ENCODE data around the gene VDR.
A peak's percentile ranks its signal among the peaks of the same experiment; 100 is the strongest.

The VDR gene

GRCh38 chr12:47833591-47834012 is 71.2 kb downstream of the VDR start:
- no peak for DNase-seq (ENCODE audit: low read depth in 1 of 2, low spot score in 1 of 2)

- peak in 1 of 2 donors; percentile 51 for DNase-seq (ENCODE audit: low read depth in 1 of 2, low spot score in 1 of 2)
These were observed 72.4 kb downstream of the VDR start for GRCh38 chr12:47832263-47832933.

- no peak for DNase-seq (ENCODE audit: low read depth in 1 of 2, low spot score in 1 of 2)
These were observed 75.2 kb downstream of the VDR start for GRCh38 chr12:47829584-47829983.

GRCh38 chr12:47828976-47829482 is 75.8 kb downstream of the VDR start:
- DNase-seq (ENCODE audit: low read depth in 1 of 2, low spot score in 1 of 2) = no peak

DNA sequence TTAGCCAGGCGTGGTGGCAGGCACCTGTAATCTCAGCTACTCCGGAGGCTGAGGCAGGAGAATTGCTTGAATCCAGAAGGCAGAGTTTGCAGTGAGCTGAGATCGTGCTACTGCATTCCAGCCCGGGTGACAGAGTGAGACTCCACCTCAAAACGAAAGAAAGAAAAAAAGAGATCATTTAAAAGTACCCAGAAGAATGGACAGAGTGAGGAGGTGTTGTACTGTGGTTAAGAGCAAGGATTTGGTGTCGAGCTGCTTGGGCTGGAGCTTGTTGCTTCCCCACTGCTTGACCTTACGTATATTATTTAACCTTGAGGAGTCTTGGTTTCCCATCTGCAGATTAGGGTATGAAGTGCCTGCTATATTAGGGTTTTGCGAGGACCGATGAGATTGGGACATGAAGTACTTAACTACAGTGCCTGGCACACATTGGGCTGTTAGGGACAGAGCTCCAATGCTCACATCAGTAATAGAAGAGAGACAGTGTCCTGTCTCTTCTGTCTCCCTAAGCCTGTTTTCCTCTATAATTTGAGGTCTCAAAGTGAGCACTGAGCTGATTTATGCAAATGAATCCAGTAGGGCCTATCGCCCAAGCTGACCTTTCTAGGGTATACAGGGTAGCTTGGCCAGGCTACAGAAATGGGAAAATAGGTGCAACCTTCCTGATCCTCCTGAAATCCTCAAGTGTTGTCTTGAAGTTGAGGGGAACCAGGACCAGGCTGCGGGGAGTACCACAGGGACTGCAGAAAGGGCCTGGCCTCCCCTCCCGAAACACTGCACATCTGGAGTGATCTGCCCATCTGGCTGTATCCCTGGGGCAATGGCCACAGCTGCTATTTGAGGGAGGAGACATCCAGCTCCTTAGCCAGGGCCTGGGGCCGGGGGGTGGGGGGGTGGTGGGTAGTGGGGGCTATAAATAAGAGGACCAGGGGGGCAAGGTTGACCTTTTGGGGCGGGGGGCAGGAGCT is 76.5 kb downstream of the VDR start:
- no peak for DNase-seq (ENCODE audit: low read depth in 1 of 2, low spot score in 1 of 2)

- DNase-seq (ENCODE audit: low read depth in 1 of 2, low spot score in 1 of 2) = no peak
These were observed 79.6 kb downstream of the VDR start for GRCh38 chr12:47825173-47825639.

- no peak for DNase-seq (ENCODE audit: low read depth in 1 of 2, low spot score in 1 of 2)
These were observed 80.2 kb downstream of the VDR start for GRCh38 chr12:47824635-47825034.

DNA sequence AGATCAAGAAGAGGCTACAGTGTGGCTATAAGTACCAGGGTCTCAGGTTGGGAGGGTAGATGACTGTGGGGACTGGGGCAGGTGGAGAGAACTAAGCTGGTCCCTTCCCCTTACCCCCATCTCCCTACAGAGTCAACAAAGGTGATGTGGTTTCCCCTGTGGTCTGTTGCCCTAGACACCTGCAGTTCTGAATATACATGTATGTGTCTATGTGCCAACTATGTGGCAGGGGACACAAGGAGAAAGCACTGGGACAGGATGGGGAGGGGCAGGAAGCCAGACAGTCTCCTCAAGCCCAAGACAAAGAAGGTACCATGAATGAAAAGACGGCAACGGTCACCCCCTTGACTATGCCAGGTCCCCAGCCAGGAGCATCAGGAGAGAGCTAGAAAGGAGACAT is 80.6 kb downstream of the VDR start:
- DNase-seq (ENCODE audit: low read depth in 1 of 2, low spot score in 1 of 2) = no peak

GRCh38 chr12:47823422-47824086 is 81.2 kb downstream of the VDR start:
- DNase-seq (ENCODE audit: low read depth in 1 of 2, low spot score in 1 of 2) = no peak

GRCh38 chr12:47822863-47823262 is 81.9 kb downstream of the VDR start:
- DNase-seq (ENCODE audit: low read depth in 1 of 2, low spot score in 1 of 2) = no peak

GRCh38 chr12:47822401-47822800 is 82.4 kb downstream of the VDR start:
- no peak for DNase-seq (ENCODE audit: low read depth in 1 of 2, low spot score in 1 of 2)

- no peak for DNase-seq (ENCODE audit: low read depth in 1 of 2, low spot score in 1 of 2)
These were observed 83.5 kb downstream of the VDR start for GRCh38 chr12:47821346-47821706.

GRCh38 chr12:47820631-47821345 is 84.0 kb downstream of the VDR start:
- no peak for DNase-seq (ENCODE audit: low read depth in 1 of 2, low spot score in 1 of 2)

GRCh38 chr12:47819896-47820630 is 84.7 kb downstream of the VDR start, which contains the start of gene HDAC7:
Gene HDAC7, minus strand, starts transcription at chr12:47819903. Its CDS starts 118 bp downstream, at chr12:47819785.
- DNase-seq (ENCODE audit: low read depth in 1 of 2, low spot score in 1 of 2) = peak; percentile 39 to 63

DNA sequence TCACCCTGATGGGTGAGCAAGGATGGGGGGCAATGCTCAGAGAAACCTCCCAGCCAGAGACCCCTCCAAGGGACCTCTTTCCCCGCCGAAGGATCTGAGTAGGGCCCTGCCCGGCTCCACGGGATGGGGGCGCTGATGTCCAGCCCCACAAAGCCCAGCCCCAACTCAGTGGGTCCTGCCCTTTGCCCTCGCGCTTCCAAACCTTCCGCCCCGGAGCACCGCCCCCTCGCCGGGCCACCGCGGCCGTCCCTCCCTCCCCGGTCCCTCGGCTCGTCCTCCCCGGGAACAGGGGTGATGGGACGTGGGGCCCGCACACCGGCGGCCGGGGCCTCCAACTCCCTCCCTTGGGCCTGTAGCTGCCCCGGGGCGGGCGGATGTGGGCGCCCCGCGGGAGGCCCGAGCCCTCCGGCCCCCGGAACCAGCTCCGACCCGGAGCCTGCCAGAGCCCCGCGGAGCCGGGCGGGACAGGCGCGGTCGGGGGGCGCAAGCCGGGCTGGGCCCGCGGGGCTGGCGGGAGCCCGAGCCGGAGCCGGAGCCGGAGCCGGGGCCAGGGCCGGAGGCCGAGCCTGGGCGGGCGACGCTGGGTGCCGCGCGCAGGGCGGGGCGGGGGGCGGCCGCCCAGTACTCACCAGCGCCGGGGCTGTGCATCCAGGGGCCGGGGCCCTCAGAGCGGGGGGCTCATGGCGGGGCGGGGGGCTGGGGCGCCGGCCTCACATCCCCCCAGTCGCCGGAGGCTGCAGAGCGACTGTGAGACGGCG is 85.5 kb downstream of the VDR start:
- no peak for DNase-seq (ENCODE audit: low read depth in 1 of 2, low spot score in 1 of 2)

- DNase-seq (ENCODE audit: low read depth in 1 of 2, low spot score in 1 of 2) = no peak
These were observed 86.2 kb downstream of the VDR start for GRCh38 chr12:47818467-47819137.

DNA sequence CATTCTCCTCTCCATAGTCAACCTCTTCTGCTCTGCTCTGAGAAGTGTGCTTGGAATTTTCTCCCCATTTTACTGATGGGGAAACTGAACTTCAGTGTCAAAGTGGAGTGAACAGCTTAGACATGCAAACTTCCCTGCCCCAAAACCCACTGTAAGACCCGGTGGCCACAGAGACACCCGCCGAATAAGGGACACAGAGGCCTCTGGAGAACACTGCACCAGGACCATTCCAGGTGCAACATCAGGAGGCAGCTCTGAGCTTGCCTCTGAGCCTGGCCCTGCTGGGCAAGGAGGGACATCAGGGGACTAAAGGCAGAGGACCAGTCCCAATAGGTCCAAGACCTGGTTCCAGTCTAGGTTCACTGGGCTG is 86.8 kb downstream of the VDR start:
- DNase-seq (ENCODE audit: low read depth in 1 of 2, low spot score in 1 of 2) = no peak

GRCh38 chr12:47817272-47818006 is 87.4 kb downstream of the VDR start:
- DNase-seq (ENCODE audit: low read depth in 1 of 2, low spot score in 1 of 2) = no peak

All from activated T-helper 1 cell treated with anti-CD3 and anti-CD28 coated beads, Interleukin-2, amount 50 U/mL, for 16 hours (primary cell).